ENCODE results near the gene PTGES3. TPM values are rescaled to one million over a fixed set of nuclear protein-coding genes. Genes with fewer than 3 reads are reported as not detected.

The PTGES3 gene
- total and polyA plus RNA-seq, 2 experiments from 2014 or later: 334 to 442 TPM

- TF ChIP-seq NANOG (IDR thresholded peaks at IDR 0.05; ENCODE audit: borderline replicate concordance) (no peak), STAT1 (IDR thresholded peaks at IDR 0.05; ENCODE audit: unreplicated experiment) (no peak), POLR2AphosphoS5 (IDR thresholded peaks at IDR 0.05; ENCODE audit: low read depth) (no peak), JUNB (IDR thresholded peaks at IDR 0.05; ENCODE audit: unreplicated experiment) (no peak), ZNF114 (CRISPR knock-in tag; IDR thresholded peaks at IDR 0.05) (no peak), ZNF462 (CRISPR knock-in tag; IDR thresholded peaks at IDR 0.05) (no peak), ZNF331 (CRISPR knock-in tag; IDR thresholded peaks at IDR 0.05; ENCODE audit: low read depth) (no peak), CREB1 (CRISPR knock-in tag; IDR thresholded peaks at IDR 0.05; ENCODE audit: low read depth) (no peak), EZH2phosphoT487 (IDR thresholded peaks at IDR 0.05; ENCODE audit: unreplicated experiment) (no peak), REST (IDR thresholded peaks at IDR 0.05; ENCODE audit: unreplicated experiment) (no peak)
- TF ChIP-seq, protein P1, sequence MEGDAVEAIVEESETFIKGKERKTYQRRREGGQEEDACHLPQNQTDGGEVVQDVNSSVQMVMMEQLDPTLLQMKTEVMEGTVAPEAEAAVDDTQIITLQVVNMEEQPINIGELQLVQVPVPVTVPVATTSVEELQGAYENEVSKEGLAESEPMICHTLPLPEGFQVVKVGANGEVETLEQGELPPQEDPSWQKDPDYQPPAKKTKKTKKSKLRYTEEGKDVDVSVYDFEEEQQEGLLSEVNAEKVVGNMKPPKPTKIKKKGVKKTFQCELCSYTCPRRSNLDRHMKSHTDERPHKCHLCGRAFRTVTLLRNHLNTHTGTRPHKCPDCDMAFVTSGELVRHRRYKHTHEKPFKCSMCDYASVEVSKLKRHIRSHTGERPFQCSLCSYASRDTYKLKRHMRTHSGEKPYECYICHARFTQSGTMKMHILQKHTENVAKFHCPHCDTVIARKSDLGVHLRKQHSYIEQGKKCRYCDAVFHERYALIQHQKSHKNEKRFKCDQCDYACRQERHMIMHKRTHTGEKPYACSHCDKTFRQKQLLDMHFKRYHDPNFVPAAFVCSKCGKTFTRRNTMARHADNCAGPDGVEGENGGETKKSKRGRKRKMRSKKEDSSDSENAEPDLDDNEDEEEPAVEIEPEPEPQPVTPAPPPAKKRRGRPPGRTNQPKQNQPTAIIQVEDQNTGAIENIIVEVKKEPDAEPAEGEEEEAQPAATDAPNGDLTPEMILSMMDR (conservative IDR thresholded peaks at IDR 0.05; ENCODE audit: low read depth in 2 of 2): no peak
- TF ChIP-seq, protein P2, sequence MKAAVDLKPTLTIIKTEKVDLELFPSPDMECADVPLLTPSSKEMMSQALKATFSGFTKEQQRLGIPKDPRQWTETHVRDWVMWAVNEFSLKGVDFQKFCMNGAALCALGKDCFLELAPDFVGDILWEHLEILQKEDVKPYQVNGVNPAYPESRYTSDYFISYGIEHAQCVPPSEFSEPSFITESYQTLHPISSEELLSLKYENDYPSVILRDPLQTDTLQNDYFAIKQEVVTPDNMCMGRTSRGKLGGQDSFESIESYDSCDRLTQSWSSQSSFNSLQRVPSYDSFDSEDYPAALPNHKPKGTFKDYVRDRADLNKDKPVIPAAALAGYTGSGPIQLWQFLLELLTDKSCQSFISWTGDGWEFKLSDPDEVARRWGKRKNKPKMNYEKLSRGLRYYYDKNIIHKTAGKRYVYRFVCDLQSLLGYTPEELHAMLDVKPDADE (IDR thresholded peaks at IDR 0.05): no peak
- DNase-seq (ENCODE audit: low spot score): no peak
- Histone ChIP-seq H3F3A (replicated peaks; ENCODE audit: low read depth) (peaks cover 15% of the 10 kb centered on the region), H3K4me3 (peak overlapping the region; percentile 70), H3K4me1 (ENCODE audit: insufficient read depth) (peaks cover 49% of the 10 kb centered on the region), H3K27ac (ENCODE audit: low read depth) (peak overlapping the region; percentile 47; the same call in 1 of the 2 replicates), H3K9me2 (ENCODE audit: insufficient read depth) (no peaks in the 10 kb centered on the region), H3K27me3 (ENCODE audit: insufficient read depth) (no peaks in the 10 kb centered on the region), H3K36me3 (ENCODE audit: insufficient read depth) (peaks cover 3% of the 10 kb centered on the region; the same call in 1 of the 2 replicates), H3K4me2 (peak overlapping the region; percentile 99), H4K20me1 (replicated peaks; ENCODE audit: insufficient read depth) (peaks cover 9% of the 10 kb centered on the region), H3K79me2 (replicated peaks; ENCODE audit: insufficient read depth) (peaks cover 29% of the 10 kb centered on the region), H2AFZ (no peak overlapping the region)
- peak overlapping the region; percentile 99 for H3K4me3 Mint-ChIP-seq
- peaks cover 66% of the 10 kb centered on the region for H3K4me1 Mint-ChIP-seq
- H3K36me3 Mint-ChIP-seq (ENCODE audit: low read depth): peaks cover 10% of the 10 kb centered on the region
- ATAC-seq: no peak
- H3K27me3 Mint-ChIP-seq (ENCODE audit: insufficient read depth, low read depth, poor library complexity): peaks cover 31% of the 10 kb centered on the region
- H3K9me3 Mint-ChIP-seq: no peaks in the 10 kb centered on the region; the same call in 2 of the 3 replicates
- H3K27ac Mint-ChIP-seq: peak overlapping the region; percentile 77
Observed at GRCh38 chr12:56632701-56633467, 55.2 kb downstream of the PTGES3 start.

All from GM23338 (cell line).